NCI-H1694 treated with DMSO at 0.1 percent for 48 hours (cell line): ENCODE measurements around the gene ICA1.

Experiments used
- DNase-seq: peaks from one replicate; lab custom pipeline; 2025; lab: John Stamatoyannopoulos, UW

ICA1 gene

GRCh38 chr7:8159595-8159994 lies 102.4 kb downstream of the ICA1 start:
- no peak for DNase-seq

GRCh38 chr7:8157296-8157695 lies 104.7 kb downstream of the ICA1 start:
- DNase-seq = no peak

DNA sequence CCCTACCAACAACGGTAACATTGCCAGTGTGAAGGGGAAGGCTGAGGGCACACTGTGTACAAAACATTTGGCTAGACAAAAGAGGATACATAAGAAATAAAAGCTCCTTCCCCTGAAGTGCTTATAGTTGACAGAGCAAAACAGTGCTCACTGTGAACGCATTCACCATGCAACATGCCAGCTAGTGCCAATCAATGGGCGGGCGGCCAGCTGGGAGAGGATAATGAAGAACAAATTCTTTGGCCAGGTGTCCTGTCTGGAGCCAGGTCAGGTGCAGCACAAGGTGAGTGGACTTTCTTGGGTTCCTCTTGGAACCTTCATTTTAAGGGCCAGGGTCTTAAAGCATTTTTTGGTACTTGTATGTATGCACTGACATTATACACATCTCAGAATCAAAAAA lies 106.1 kb downstream of the ICA1 start:
- no peak for DNase-seq

DNA sequence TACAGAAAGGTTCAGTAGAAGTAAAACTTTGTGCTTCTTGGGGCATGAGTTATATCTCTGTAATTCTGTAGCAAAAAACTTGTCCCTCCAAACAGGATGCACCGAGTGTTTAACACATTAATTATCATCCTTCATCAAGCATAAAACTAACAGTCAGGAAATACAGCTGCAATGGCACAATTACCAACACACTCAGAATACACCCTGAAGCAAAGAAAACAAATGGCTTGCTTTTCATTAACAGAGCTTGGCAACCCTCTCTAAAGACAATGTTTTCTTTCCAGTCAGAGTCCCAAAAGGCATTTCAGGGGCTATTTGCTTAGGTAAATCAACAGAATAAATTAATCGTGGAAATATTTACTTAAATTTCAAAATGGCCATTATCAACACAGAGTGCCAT lies 107.7 kb downstream of the ICA1 start:
- DNase-seq = no peak

GRCh38 chr7:8152489-8153192 lies 109.3 kb downstream of the ICA1 start:
- no peak for DNase-seq

GRCh38 chr7:8151161-8151725 lies 110.7 kb downstream of the ICA1 start:
- no peak for DNase-seq

DNA sequence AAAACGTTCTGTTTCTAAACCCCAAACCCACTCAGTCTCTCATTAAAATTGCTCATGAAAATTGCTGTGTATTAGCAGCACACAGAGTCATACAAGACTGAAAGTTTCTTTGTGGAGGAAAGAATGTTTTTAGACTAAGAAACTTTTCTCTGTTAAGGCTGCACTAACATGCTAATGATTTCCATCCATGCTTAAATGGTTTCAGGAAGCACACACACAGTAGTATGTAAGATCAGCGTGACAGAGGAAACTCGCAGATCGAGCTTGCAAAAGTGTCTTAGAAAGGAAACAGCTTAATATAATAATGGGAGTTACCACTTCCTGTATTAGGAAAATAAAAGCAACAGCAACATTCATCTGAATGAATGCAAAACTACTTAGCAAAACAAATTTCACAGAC lies 112.7 kb downstream of the ICA1 start:
- no peak for DNase-seq

DNA sequence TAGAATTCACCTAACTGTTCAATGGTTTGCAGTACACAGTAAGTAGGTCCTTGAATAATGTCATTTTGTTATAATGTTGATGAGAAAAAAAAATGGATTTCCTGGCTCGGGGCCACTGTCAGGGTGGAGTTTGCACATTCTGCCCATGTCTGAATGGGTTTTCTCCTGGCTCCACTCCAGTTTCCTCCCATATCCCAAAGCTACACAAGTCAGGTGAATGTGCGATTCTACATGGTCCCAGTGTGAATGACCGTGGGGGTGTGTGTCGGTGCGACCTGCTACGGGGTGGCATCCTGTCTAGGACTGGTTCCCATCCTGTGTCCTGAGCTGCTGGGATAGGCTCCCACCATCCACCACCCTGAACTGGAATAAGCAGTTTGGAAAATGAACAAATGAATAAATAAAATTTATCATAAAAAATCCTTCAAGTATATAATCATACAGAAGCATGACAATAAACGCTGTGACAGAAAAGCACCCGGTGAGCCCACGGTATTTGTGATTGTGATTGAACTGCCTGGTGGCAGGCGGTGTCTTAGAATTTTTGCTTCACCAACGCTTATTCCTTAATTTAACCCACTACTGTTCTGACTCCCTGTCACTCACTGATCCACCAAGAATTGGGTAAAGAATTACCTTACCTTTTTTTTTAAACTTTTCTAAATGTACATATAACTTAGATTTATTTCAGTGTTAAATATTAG lies 114.1 kb downstream of the ICA1 start:
- DNase-seq = no peak

- no peak for DNase-seq
Measured at GRCh38 chr7:8146788-8147413, 115.1 kb downstream of the ICA1 start.

- DNase-seq = no peak
Measured at GRCh38 chr7:8146106-8146787, 115.7 kb downstream of the ICA1 start.

- no peak for DNase-seq
Measured at GRCh38 chr7:8144856-8145255, 117.1 kb downstream of the ICA1 start.

- no peak for DNase-seq
Measured at GRCh38 chr7:8143151-8143874, 118.7 kb downstream of the ICA1 start.

DNA sequence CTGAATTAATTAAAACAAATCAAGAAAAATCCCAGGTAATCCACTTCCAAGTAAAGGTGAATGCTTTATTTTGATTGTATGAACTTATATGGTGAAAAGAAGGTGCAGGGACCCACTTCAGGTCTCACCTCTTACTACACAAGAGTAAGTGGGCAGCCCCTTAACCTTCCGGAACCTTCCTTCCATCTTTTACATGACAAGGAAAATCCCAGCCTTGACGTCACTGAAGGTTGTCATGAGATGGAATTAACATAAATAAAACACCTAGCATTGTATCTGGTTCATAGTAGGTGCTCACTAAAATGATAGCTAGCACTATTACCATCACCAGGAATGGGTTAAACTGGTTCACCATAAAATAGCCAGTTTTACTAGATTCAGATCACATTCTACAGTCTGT lies 119.5 kb downstream of the ICA1 start:
- no peak for DNase-seq

- no peak for DNase-seq
Measured at GRCh38 chr7:8141070-8141469, 120.9 kb downstream of the ICA1 start.

DNA sequence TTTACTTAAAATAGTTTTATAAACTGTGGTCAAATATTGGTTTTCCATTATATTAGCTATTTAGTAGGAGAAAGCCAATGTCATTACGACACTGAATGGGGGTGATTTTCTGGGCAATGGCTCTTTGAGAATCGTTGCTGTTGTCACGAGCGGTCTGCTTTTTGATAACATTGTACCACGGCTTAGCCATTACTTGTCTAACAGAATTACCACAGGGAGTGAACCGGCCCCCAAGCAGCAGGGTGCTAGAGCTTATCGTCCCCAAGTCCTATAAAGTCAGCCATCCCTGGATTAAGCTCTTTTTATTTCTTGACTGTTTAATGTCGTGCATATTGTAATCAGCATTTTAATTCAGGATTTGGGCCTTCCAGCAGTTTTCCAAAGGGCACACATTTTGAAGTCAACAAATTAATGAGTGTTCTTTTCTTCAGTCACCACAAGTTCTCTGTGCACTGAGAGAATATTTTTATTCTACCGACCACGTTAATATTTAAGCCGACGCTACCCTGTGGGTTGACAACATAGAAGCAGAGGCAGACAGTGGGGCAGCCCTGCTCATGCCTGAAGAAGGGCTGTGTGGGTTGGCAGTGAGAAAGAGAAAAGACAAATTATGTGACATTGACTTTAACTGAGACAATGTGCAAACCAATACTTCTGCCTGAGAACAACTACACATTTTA lies 125.8 kb downstream of the ICA1 start:
- no peak for DNase-seq

GRCh38 chr7:8135417-8135816 lies 126.5 kb downstream of the ICA1 start:
- no peak for DNase-seq

DNA sequence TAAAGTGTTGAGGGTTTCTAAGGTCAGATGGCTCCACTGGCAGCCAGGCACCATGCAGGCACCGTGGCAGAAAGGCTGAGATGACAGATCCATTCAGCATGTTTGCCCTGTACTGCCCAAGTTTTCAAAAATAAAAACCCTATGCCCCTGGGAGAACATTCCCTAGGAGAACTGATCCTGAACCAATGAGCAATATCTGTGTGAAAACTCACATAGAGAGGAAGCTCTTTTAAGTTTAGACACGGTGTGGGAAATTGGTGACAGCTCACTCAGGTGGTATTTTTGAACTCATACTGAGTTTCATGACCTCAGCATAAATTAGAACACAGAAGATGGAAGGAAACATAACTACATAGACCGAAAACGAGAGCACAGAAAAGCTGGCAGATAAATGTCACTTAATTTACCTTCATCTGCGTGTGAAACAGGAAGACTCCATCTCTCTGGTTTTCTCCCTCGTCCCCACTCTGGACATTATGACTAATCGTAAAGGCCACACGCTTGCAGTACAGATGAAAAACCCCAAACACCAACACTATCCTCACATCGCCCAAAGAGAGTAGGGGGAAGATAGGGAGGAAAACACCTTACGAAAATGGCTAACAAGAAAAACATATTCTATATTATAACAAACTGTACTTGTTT lies 127.8 kb downstream of the ICA1 start:
- no peak for DNase-seq

- no peak for DNase-seq
Measured at GRCh38 chr7:8133188-8133848, 128.6 kb downstream of the ICA1 start.

- no peak for DNase-seq
Measured at GRCh38 chr7:8131694-8132605, 130.0 kb downstream of the ICA1 start.
